ENCODE data around the gene GRM4. TPM values are rescaled to one million over a fixed set of nuclear protein-coding genes. Genes with fewer than 3 reads are reported as not detected.

GRM4 gene
- total RNA-seq, 5 donors from 2014 or later (not counting 1 experiment from before 2014, with no cell fraction given): 0.10 to 0.38 (median 0.21) TPM; not detected in 1

GRCh38 chr6:34025112-34025807, 120.6 kb downstream of the GRM4 start:
- Histone ChIP-seq H3K9me3 (no peaks in the 10 kb centered on the region), H3K27ac (ENCODE audit: low read length) (no peak overlapping the region), H3K4me1 (ENCODE audit: control insufficient read depth in 1 of 2, extremely low read depth in 1 of 2, insufficient read depth in 2 of 2, low read length in 2 of 2) (peaks cover 0 to 4% of the 10 kb centered on the region in 2 experiments), H3K36me3 (ENCODE audit: control insufficient read depth in 2 of 2, extremely low read depth in 1 of 2, insufficient read depth in 1 of 2, low read length in 1 of 2) (no peaks in the 10 kb centered on the region), H3K4me3 (ENCODE audit: control insufficient read depth in 1 of 2, extremely low read depth in 1 of 2, low read length in 1 of 2) (no peak overlapping the region), H3K27me3 (replicated peaks in 1 of 2; ENCODE audit: control insufficient read depth in 2 of 2, extremely low read depth in 1 of 2, insufficient read depth in 2 of 2, low read length in 1 of 2) (peaks cover 0 to 64% of the 10 kb centered on the region in 2 experiments)
- Mint-ChIP-seq H3K36me3 (no peaks in the 10 kb centered on the region), H3K4me1 (no peaks in the 10 kb centered on the region), H3K27me3 (peaks cover 0 to 6% of the 10 kb centered on the region in 2 donors), H3K27ac (no peak overlapping the region), H3K9me3 (no peaks in the 10 kb centered on the region), H3K4me3 (no peak overlapping the region)
- ChIA-PET CTCF (interaction anchor here (0.6 to 1.5 kb wide), 5 partner anchors 29 to 442 kb away, joined by 3 to 10 read pairs (median 3); no protein-coding TSS in a partner anchor), POLR2A (no interaction called here)
- WGBS (ENCODE audit: insufficient coverage): 86% methylated on average over 3 of the region's 8 CpGs
- ATAC-seq (replicated peaks in 1 of 4) (no peak), DNase-seq (no peak)

DNA sequence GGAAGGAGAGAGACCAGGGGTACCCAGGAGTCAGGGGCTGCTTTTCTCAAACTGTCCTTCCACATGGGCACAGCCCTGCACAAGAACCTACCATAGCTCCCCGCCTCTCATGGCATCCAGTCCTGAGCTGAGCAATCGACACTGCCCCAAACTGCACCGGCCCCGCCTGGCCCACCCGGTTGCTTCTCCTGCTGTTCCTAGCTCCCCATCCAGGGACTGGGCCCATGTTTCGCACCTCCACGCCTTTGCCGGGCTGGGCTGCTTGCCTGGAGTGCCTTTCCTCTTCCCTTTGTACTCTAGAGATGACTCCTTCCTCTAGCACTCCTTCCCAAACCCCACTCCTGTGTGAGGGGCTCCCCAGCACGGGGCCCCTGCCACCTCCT, 123.0 kb downstream of the GRM4 start:
- 86% methylated on average over 8 of the region's 9 CpGs for WGBS (ENCODE audit: insufficient coverage)
- CTCF ChIA-PET: no interaction called here

GRCh38 chr6:34022250-34022872, 123.5 kb downstream of the GRM4 start:
- 77% methylated on average over 18 of the region's 22 CpGs for WGBS (ENCODE audit: insufficient coverage)
- H3K9me3 Mint-ChIP-seq: no peaks in the 10 kb centered on the region
- H3K36me3 Mint-ChIP-seq: no peaks in the 10 kb centered on the region
- DNase-seq: no peak
- H3K27ac Mint-ChIP-seq: no peak overlapping the region
- no peak overlapping the region for H3K4me3 Mint-ChIP-seq
- Histone ChIP-seq H3K9me3 (no peaks in the 10 kb centered on the region), H3K27ac (ENCODE audit: low read length) (no peak overlapping the region), H3K4me1 (ENCODE audit: control insufficient read depth in 1 of 2, extremely low read depth in 1 of 2, insufficient read depth in 2 of 2, low read length in 2 of 2) (peaks cover 0 to 1% of the 10 kb centered on the region in 2 experiments), H3K36me3 (ENCODE audit: control insufficient read depth in 2 of 2, extremely low read depth in 1 of 2, insufficient read depth in 1 of 2, low read length in 1 of 2) (no peaks in the 10 kb centered on the region), H3K27me3 (replicated peaks in 1 of 2; ENCODE audit: control insufficient read depth in 2 of 2, extremely low read depth in 1 of 2, insufficient read depth in 2 of 2, low read length in 1 of 2) (peaks cover 0 to 50% of the 10 kb centered on the region in 2 experiments), H3K4me3 (ENCODE audit: control insufficient read depth in 1 of 2, extremely low read depth in 1 of 2, low read length in 1 of 2) (no peak overlapping the region)
- POLR2A ChIA-PET: no interaction called here
- no peak for ATAC-seq (replicated peaks in 1 of 4)
- CTCF ChIA-PET: no interaction called here
- no peaks in the 10 kb centered on the region for H3K4me1 Mint-ChIP-seq
- peaks cover 0 to 6% of the 10 kb centered on the region in 2 donors for H3K27me3 Mint-ChIP-seq

More for the DNA sequence above, 123.0 kb downstream of the GRM4 start:
- Histone ChIP-seq H3K36me3 (ENCODE audit: control insufficient read depth in 2 of 2, extremely low read depth in 1 of 2, insufficient read depth in 1 of 2, low read length in 1 of 2) (no peaks in the 10 kb centered on the region), H3K4me1 (ENCODE audit: control insufficient read depth in 1 of 2, extremely low read depth in 1 of 2, insufficient read depth in 2 of 2, low read length in 2 of 2) (peaks cover 0 to 4% of the 10 kb centered on the region in 2 experiments), H3K27me3 (replicated peaks in 1 of 2; ENCODE audit: control insufficient read depth in 2 of 2, extremely low read depth in 1 of 2, insufficient read depth in 2 of 2, low read length in 1 of 2) (peaks cover 0 to 55% of the 10 kb centered on the region in 2 experiments), H3K4me3 (ENCODE audit: control insufficient read depth in 1 of 2, extremely low read depth in 1 of 2, low read length in 1 of 2) (no peak overlapping the region), H3K27ac (ENCODE audit: low read length) (no peak overlapping the region), H3K9me3 (no peaks in the 10 kb centered on the region)
- Mint-ChIP-seq H3K27ac (no peak overlapping the region), H3K4me3 (no peak overlapping the region), H3K36me3 (no peaks in the 10 kb centered on the region), H3K27me3 (peaks cover 0 to 6% of the 10 kb centered on the region in 2 donors), H3K9me3 (no peaks in the 10 kb centered on the region), H3K4me1 (no peaks in the 10 kb centered on the region)
- DNase-seq (no peak), ATAC-seq (replicated peaks in 1 of 4) (no peak)
- POLR2A ChIA-PET: no interaction called here

DNA sequence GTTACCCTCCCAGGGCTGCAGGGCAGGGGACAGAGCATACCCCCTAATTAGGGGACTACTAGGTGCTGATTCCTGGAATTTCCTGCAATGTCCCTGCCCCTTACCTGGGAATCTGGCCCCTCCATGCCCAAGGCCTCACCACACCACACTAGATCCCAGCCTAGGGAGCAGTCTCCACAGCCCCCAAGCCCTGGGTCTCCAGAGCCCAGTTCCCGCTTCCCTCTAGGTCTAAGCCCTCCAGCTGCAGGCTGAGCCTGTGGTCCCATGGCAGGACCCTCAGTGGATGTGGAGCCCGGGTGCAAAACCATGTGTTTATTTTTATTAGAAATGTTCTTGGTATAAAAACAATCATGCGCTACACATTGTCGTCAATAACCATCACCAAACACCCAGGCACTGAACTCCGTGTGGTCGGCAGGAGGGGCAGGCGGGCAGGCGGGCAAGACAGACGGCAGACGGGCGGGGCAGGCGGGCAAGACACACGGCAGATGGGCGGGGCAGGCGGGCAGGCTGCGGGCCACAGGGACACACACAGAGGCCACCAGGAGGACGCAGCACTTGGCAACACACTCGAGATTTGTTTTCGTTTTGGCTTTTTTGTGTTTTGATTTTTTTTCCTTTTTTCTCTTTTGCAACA, 124.2 kb downstream of the GRM4 start:
- Histone ChIP-seq H3K9me3 (no peaks in the 10 kb centered on the region), H3K27me3 (replicated peaks in 1 of 2; ENCODE audit: control insufficient read depth in 2 of 2, extremely low read depth in 1 of 2, insufficient read depth in 2 of 2, low read length in 1 of 2) (peaks cover 0 to 43% of the 10 kb centered on the region in 2 experiments), H3K4me3 (ENCODE audit: control insufficient read depth in 1 of 2, extremely low read depth in 1 of 2, low read length in 1 of 2) (no peak overlapping the region), H3K4me1 (ENCODE audit: control insufficient read depth in 1 of 2, extremely low read depth in 1 of 2, insufficient read depth in 2 of 2, low read length in 2 of 2) (no peaks in the 10 kb centered on the region), H3K27ac (ENCODE audit: low read length) (no peak overlapping the region), H3K36me3 (ENCODE audit: control insufficient read depth in 2 of 2, extremely low read depth in 1 of 2, insufficient read depth in 1 of 2, low read length in 1 of 2) (no peaks in the 10 kb centered on the region)
- DNase-seq (no peak), ATAC-seq (replicated peaks in 1 of 4) (no peak)
- Mint-ChIP-seq H3K36me3 (no peaks in the 10 kb centered on the region), H3K27me3 (peaks cover 0 to 6% of the 10 kb centered on the region in 2 donors), H3K9me3 (no peaks in the 10 kb centered on the region), H3K4me1 (no peaks in the 10 kb centered on the region), H3K4me3 (no peak overlapping the region), H3K27ac (no peak overlapping the region)
- ChIA-PET POLR2A (no interaction called here), CTCF (no interaction called here)
- WGBS (ENCODE audit: insufficient coverage): 90% methylated on average over 10 of the region's 19 CpGs

DNA sequence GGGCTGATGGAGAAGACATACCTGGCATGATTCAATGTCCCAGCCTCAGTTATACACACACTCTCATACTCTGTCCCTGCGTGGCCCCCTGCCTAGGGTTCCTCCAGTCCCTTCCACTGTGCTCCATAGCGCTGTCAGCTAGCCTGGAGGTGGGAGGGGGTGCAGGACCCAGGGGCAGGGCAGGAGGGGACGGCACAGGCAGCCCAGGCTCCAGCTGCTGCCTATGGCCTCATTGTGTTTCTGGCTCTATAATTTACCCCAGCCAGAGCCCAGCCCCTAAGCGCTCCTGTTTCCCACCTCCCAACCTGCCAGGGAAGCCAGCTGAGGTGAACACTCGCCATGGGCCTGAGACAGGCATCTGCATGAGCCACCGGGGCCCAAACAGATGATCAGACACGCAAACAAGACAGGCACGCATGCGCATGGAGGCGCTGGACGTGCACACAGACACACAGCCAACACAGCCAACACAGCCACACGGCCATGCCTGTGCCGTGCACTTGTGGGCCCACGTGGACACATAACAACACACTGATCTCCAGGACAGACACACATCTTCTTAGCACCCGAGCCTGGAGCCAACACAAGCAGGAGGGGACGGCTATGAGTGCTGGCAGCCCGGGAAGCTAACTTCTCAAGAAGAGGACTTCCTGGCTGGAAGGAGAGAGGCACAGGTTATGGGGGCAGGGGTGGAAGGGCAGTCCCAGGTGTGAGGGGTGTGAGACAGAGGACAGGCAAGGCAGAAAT, 124.9 kb downstream of the GRM4 start:
- 78% methylated on average over 13 of the region's 17 CpGs for WGBS (ENCODE audit: insufficient coverage)
- Mint-ChIP-seq H3K27ac (no peak overlapping the region), H3K36me3 (no peaks in the 10 kb centered on the region), H3K27me3 (peaks cover 0 to 6% of the 10 kb centered on the region in 2 donors), H3K4me3 (no peak overlapping the region), H3K9me3 (no peaks in the 10 kb centered on the region), H3K4me1 (no peaks in the 10 kb centered on the region)
- ATAC-seq (replicated peaks in 1 of 4) (no peak), DNase-seq (no peak)
- POLR2A ChIA-PET: no interaction called here
- no peaks in the 10 kb centered on the region for H3K4me1 ChIP-seq (ENCODE audit: control insufficient read depth in 1 of 2, extremely low read depth in 1 of 2, insufficient read depth in 2 of 2, low read length in 2 of 2)
- H3K9me3 ChIP-seq: no peaks in the 10 kb centered on the region
- peaks cover 0 to 39% of the 10 kb centered on the region in 2 experiments for H3K27me3 ChIP-seq (replicated peaks in 1 of 2; ENCODE audit: control insufficient read depth in 2 of 2, extremely low read depth in 1 of 2, insufficient read depth in 2 of 2, low read length in 1 of 2)
- no peaks in the 10 kb centered on the region for H3K36me3 ChIP-seq (ENCODE audit: control insufficient read depth in 2 of 2, extremely low read depth in 1 of 2, insufficient read depth in 1 of 2, low read length in 1 of 2)
- no peak overlapping the region for H3K27ac ChIP-seq (ENCODE audit: low read length)
- CTCF ChIA-PET: no interaction called here
- H3K4me3 ChIP-seq (ENCODE audit: control insufficient read depth in 1 of 2, extremely low read depth in 1 of 2, low read length in 1 of 2): no peak overlapping the region

DNA sequence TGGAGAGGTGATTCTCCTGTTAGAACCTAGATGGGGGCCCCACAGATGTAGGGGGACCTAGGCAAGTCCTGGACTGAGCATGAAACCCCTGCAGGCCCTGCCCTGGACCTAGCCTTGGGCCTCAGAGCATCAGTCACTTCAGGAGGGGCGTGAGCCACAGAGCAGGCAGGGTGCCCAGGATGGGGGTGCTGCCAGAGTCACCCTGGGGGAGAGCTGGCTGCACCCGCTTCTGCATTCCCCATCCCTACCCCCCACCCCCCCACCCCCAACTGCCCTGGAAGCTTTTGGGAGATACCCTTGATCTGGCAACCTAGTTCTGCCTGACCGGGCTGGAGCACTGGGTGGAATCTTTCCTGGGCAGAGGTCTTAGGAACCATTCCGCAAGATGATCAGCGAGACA, 125.6 kb downstream of the GRM4 start:
- Histone ChIP-seq H3K27ac (ENCODE audit: low read length) (no peak overlapping the region), H3K4me1 (ENCODE audit: control insufficient read depth in 1 of 2, extremely low read depth in 1 of 2, insufficient read depth in 2 of 2, low read length in 2 of 2) (no peaks in the 10 kb centered on the region), H3K27me3 (replicated peaks in 1 of 2; ENCODE audit: control insufficient read depth in 2 of 2, extremely low read depth in 1 of 2, insufficient read depth in 2 of 2, low read length in 1 of 2) (peaks cover 0 to 39% of the 10 kb centered on the region in 2 experiments), H3K36me3 (ENCODE audit: control insufficient read depth in 2 of 2, extremely low read depth in 1 of 2, insufficient read depth in 1 of 2, low read length in 1 of 2) (no peaks in the 10 kb centered on the region), H3K9me3 (no peaks in the 10 kb centered on the region), H3K4me3 (ENCODE audit: control insufficient read depth in 1 of 2, extremely low read depth in 1 of 2, low read length in 1 of 2) (no peak overlapping the region)
- Mint-ChIP-seq H3K27me3 (peaks cover 0 to 6% of the 10 kb centered on the region in 2 donors), H3K27ac (no peak overlapping the region), H3K9me3 (no peaks in the 10 kb centered on the region), H3K36me3 (no peaks in the 10 kb centered on the region), H3K4me3 (no peak overlapping the region), H3K4me1 (no peaks in the 10 kb centered on the region)
- DNase-seq: no peak
- ATAC-seq (replicated peaks in 1 of 4): no peak
- 96% methylated on average over 3 of the region's 5 CpGs for WGBS (ENCODE audit: insufficient coverage)
- POLR2A ChIA-PET: no interaction called here
- CTCF ChIA-PET: no interaction called here

Data from T-cell (primary cell).